ENCODE data around the gene ZNF771.

- TF ChIP-seq, protein P1, sequence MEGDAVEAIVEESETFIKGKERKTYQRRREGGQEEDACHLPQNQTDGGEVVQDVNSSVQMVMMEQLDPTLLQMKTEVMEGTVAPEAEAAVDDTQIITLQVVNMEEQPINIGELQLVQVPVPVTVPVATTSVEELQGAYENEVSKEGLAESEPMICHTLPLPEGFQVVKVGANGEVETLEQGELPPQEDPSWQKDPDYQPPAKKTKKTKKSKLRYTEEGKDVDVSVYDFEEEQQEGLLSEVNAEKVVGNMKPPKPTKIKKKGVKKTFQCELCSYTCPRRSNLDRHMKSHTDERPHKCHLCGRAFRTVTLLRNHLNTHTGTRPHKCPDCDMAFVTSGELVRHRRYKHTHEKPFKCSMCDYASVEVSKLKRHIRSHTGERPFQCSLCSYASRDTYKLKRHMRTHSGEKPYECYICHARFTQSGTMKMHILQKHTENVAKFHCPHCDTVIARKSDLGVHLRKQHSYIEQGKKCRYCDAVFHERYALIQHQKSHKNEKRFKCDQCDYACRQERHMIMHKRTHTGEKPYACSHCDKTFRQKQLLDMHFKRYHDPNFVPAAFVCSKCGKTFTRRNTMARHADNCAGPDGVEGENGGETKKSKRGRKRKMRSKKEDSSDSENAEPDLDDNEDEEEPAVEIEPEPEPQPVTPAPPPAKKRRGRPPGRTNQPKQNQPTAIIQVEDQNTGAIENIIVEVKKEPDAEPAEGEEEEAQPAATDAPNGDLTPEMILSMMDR (IDR thresholded peaks at IDR 0.05; ENCODE audit: insufficient read depth, low read length, poor library complexity, severe bottlenecking), result no peak
- TF ChIP-seq EZH2phosphoT487 (conservative IDR thresholded peaks at IDR 0.05; ENCODE audit: low read length), result no peak
These were observed 40.9 kb upstream of the ZNF771 start for GRCh38 chr16:30366511-30366910.

Data from SU-DHL-6 (cell line).